ENCODE results near the gene SPATA46. TPM values are rescaled to one million over a fixed set of nuclear protein-coding genes. Genes with fewer than 3 reads are reported as not detected.

SPATA46 gene
- polyA plus RNA-seq, 3 donors = 0.45 to 5.1 (median 0.90) TPM

DNA sequence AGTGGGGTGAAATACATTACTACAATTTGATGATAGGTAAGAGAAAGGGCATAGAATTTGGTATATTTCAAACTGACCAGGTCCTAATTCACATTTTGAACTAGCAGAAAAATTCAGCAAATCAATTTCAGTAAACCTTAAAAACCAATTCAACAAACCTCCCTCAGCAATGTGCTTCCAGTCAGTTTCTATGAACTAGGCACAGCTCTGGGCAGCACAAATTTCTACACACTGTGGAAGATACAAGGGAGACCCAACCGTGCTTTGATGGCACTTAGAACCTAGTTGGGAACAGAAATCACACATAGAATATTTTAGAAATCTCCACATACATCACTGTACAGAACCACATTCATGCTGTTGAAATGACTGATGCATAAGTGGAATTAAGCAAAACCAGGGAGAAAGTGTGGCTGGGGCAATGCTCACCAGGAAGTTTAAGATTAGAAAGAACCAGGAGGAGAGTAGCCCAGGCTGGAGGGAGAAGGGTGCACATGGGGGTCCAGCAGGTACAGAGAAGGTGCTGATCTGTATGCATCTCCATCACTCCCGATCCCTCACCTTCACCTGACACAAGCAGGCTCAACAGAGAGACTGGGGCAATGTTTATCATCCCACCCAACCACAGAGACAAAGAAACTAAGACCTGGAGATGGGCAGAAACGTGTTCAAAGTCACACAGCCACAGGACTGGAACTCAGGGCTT, 19.7 kb upstream of the SPATA46 start:
- no peak for DNase-seq (ENCODE audit: extremely low read depth in 1 of 11, low read depth in 9 of 11, low spot score in 4 of 11)

- DNase-seq (ENCODE audit: extremely low read depth in 1 of 11, low read depth in 9 of 11, low spot score in 4 of 11) = peak in 2 of 11 donors; percentile 9 to 15
Observed at GRCh38 chr1:162391790-162392563, 15.3 kb upstream of the SPATA46 start.

DNA sequence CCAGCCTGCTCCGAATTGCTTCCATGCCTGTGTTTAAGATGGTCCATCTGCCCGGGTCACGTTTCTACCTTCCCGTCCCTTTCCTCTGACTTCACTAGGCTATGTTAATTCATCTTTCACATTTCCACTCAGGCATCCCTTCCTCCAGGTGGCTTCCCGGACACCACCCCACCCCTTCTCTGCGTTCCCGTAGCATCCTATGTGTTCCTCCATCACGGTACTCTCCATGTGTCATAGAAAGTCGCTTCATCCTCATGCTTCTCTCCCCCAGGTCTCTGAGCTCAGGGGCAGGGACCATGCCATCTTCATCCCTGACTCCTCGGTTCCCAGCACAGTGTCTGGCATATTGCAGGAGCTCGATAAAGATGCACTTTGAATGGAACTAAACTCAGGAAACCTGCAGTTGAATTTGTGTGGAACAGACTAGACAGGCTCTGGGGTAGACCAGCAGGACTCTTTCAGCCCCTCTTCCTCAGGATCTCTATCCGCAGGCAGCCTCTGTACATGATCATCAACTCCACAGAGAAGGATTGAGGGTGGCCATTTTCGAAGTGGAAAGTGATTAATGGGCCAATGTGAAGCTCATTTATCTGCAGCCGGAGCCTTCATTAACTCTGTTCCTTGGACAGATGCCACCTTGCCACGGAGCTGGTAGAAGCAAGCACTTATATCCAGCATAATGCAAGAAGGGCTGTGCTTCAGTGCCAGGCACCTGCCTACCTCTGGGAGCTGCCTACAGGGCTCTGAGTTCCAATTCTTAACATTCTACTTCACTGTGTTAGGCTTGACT, 13.9 kb upstream of the SPATA46 start:
- DNase-seq (ENCODE audit: extremely low read depth in 1 of 11, low read depth in 9 of 11, low spot score in 4 of 11) = no peak

DNA sequence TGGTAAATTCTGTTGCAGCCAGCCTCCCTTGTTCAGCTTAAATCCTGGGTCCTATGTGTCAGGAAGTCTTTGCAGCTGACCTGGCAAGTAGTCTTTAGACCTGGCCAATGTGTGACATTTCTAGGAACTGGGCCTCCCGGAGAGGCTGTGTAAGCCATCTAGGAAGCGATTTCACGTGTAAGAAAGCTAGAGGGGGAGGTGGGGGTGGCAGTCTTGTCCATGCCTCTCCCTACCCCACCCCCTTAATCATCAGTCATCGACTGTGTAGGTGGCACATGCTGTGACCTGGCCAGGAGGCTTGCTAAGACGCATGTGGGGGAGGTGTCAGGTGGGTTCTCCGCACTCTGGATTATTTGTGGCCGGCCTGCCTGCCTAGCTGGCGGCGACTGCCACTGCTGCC, 13.3 kb upstream of the SPATA46 start:
- DNase-seq (ENCODE audit: extremely low read depth in 1 of 11, low read depth in 9 of 11, low spot score in 4 of 11) = no peak

DNA sequence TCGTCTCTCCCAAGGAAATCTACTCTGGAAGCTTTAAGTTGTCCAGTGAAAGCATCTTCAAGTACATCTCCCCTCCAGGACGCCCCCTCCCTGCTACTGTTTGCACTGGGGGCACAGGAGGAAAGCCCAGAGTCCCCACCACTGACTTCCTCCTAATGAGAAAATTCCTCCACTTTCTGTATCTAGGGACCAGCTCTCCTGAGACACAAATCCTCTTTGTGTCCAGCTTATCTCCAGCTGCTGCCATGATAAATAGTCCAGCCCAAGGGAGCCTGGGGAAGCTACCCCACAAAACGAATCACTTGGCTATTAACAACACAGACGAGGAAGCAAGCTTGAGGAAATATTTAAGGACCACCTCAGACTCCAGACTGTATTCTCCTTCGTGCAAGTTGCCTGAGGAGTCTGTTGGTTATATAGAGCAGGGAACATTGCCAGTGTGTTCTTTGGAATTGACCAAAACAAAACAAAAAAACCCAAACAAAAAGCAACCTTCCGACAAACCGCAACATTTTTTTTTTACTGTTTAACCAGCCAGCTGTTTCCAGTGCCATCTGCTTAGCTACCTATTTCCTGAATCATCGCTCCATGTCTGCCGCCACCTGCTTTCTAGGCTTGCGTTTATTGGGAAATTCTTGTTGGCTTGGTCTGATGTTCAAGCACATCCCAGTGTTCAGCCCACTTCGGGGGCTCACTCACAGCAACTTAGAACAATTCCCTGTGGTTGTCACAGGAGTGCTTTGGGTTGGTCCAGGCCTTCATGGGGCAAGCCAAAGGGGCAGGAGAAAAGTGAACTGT, 12.6 kb upstream of the SPATA46 start:
- DNase-seq (ENCODE audit: extremely low read depth in 1 of 11, low read depth in 9 of 11, low spot score in 4 of 11) = no peak

GRCh38 chr1:162388615-162389014, 12.0 kb upstream of the SPATA46 start:
- DNase-seq (ENCODE audit: extremely low read depth in 1 of 11, low read depth in 9 of 11, low spot score in 4 of 11) = no peak

GRCh38 chr1:162388083-162388594, 11.5 kb upstream of the SPATA46 start:
- DNase-seq (ENCODE audit: extremely low read depth in 1 of 11, low read depth in 9 of 11, low spot score in 4 of 11) = no peak

GRCh38 chr1:162387226-162388082, 10.8 kb upstream of the SPATA46 start:
- no peak for DNase-seq (ENCODE audit: extremely low read depth in 1 of 11, low read depth in 9 of 11, low spot score in 4 of 11)

- no peak for DNase-seq (ENCODE audit: extremely low read depth in 1 of 11, low read depth in 9 of 11, low spot score in 4 of 11)
Observed at GRCh38 chr1:162386292-162387225, 9.9 kb upstream of the SPATA46 start.

- DNase-seq (ENCODE audit: extremely low read depth in 1 of 11, low read depth in 9 of 11, low spot score in 4 of 11) = no peak
Observed at GRCh38 chr1:162385702-162386101, 9.0 kb upstream of the SPATA46 start.

DNA sequence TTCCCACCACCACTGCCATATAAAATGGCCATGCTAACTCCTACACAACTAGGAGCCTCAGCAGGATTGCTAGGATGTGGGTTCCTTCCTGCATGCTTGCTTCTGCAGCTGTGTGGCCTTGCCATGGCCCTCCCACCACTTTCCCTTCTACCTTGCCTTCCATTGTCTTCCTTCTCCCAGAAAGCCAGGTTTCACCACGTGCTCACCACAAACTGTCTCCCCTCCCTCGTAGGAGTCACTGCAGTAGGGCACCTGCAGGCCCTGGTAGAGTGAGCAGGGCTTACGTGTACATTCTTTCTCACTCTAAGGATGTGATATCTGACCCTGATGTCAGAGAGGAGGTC, 8.6 kb upstream of the SPATA46 start:
- no peak for DNase-seq (ENCODE audit: extremely low read depth in 1 of 11, low read depth in 9 of 11, low spot score in 4 of 11)

GRCh38 chr1:162384601-162385279, 8.1 kb upstream of the SPATA46 start:
- DNase-seq (ENCODE audit: extremely low read depth in 1 of 11, low read depth in 9 of 11, low spot score in 4 of 11) = no peak

DNA sequence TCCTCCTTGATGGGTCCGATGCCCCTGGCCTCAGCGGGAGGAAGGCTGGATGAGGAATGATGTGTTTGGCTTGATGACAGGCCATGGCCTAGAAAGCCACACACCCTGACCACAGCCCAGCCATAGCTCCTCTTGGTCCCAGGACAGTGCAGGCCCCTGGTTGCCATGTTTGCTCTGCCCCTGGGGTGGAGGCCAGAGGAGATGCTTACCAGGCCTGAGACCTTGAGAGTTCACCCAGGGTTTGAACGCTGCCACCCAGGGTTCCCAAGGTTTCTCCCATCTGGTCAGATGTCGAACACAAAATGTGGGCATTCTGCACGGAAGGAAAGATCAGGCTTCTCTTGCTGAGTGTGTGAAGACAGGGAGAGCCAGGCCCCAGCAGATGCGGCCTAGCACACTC, 7.5 kb upstream of the SPATA46 start:
- DNase-seq (ENCODE audit: extremely low read depth in 1 of 11, low read depth in 9 of 11, low spot score in 4 of 11) = no peak

GRCh38 chr1:162383516-162383915, 6.9 kb upstream of the SPATA46 start:
- no peak for DNase-seq (ENCODE audit: extremely low read depth in 1 of 11, low read depth in 9 of 11, low spot score in 4 of 11)

- DNase-seq (ENCODE audit: extremely low read depth in 1 of 11, low read depth in 9 of 11, low spot score in 4 of 11) = no peak
Observed at GRCh38 chr1:162383091-162383490, 6.4 kb upstream of the SPATA46 start.

- no peak for DNase-seq (ENCODE audit: extremely low read depth in 1 of 11, low read depth in 9 of 11, low spot score in 4 of 11)
Observed at GRCh38 chr1:162381941-162382750, 5.5 kb upstream of the SPATA46 start.
